Stomach (tissue), 9 donors: ENCODE data around the gene CYP27A1. TPM values are rescaled to one million over a fixed set of nuclear protein-coding genes. Genes with fewer than 3 reads are reported as not detected.

ENCODE experiments used
- DNase-seq, 2 donors: peaks; one replicate each; pipeline versions ENCODE4 v3.0.0 to v3.0.0-alpha.2; 2013 to 2019
- H3K27ac ChIP-seq, 5 donors: fragments of 200-600 bp in 4 of 5; sonication (generic) in 4 of 5; one replicate each; pipeline ENCODE4 v1.5.1; 2013 to 2019; ENCODE audit warnings: mild to moderate bottlenecking in 1 of 5, moderate library complexity in 1 of 5
- H3K27me3 ChIP-seq, 3 donors: fragments of 200-600 bp; sonication (generic); one replicate each; pipeline ENCODE4 v1.5.1; 2017 to 2019; ENCODE audit warnings: mixed run types in 1 of 3
- H3K36me3 ChIP-seq, 4 donors: fragments of 200-600 bp; sonication (generic); 1 replicate in 3 of 4; 2 replicates in 1 of 4; pipeline ENCODE4 v1.5.1; 2016 to 2019
- H3K4me1 ChIP-seq, 4 donors: fragments of 200-600 bp; sonication (generic); one replicate each; pipeline ENCODE4 v1.5.1; 2016 to 2019
- H3K4me3 ChIP-seq, 4 donors: fragments of 200-600 bp; sonication (generic) in 3 of 4; one replicate each; pipeline ENCODE4 v1.5.1; 2016 to 2019; ENCODE audit warnings: mild to moderate bottlenecking in 1 of 4
- H3K9me3 ChIP-seq, 4 donors: fragments of 200-600 bp; sonication (generic); one replicate each; pipeline ENCODE4 v1.5.1; 2016 to 2019
- EP300 ChIP-seq: sonication (generic); formaldehyde crosslinking; IDR thresholded peaks from one replicate; pipeline ENCODE4 v1.6.1; 2017; ENCODE audit warnings: antibody characterized with exemption
- POLR2A ChIP-seq, 4 donors: fragments of 450-650 bp; IDR thresholded peaks; one replicate each; pipeline ENCODE4 v1.6.1; 2016; ENCODE audit warnings: antibody characterized with exemption in 4 of 4, control low read depth in 2 of 4, mild to moderate bottlenecking in 1 of 4, moderate library complexity in 1 of 4
- POLR2AphosphoS5 ChIP-seq, 3 donors: sonication (generic); formaldehyde crosslinking; IDR thresholded peaks; one replicate each; pipeline ENCODE4 v1.6.1; 2016; ENCODE audit warnings: antibody characterized with exemption in 3 of 3
- WGBS, 5 donors: extraction: QIAGEN DNeasy Blood & Tissue Kit in 3 of 5; methylation state at CpG; one replicate each; pipeline versions ENCODE4 v1.1.5 to v1.1.7; 2013 to 2018; 5-methylcytosine and 5-hydroxymethylcytosine counted together
- intact Hi-C: fragments of 100-400 bp; cut with DNase I; formaldehyde crosslinking; loops from one replicate; pipeline ENCODE4 v1.15.1; 2023; ENCODE audit warnings: low total_unique reads
- polyA plus RNA-seq, 3 donors: library from polyadenylated mRNA; stranded (reverse); fragments of 200-250 nt; gene quantifications; one replicate each; pipeline ENCODE4 v1.2.3, GENCODE V29; 2013
- total RNA-seq, 5 donors: library from RNA; depleted of rRNA; stranded (reverse); fragments of >200 nt; gene quantifications; one replicate each; pipeline versions ENCODE4 v1.1.0 to v1.2.3, GENCODE V29; 2014 to 2016
- TF ChIP-seq, protein P1 (sequence below), 7 experiments: fragments of 450-650 bp in 4 of 7; fragments of 200-600 bp in 3 of 7; sonication (generic) in 3 of 7; IDR thresholded peaks; one replicate each; pipeline ENCODE4 v1.5.1; 2016 to 2019; ENCODE audit warnings: antibody characterized with exemption in 7 of 7, control low read depth in 2 of 7, mild to moderate bottlenecking in 1 of 7
- donor health status: healthy with polysubstance abuse.
- donor health status: Bipolar disorder and iron deficiency.
- donor health status: healthy.

Gene CYP27A1
- total and polyA plus RNA-seq, 8 donors: 4.4 to 546 (median 13.6) TPM

DNA sequence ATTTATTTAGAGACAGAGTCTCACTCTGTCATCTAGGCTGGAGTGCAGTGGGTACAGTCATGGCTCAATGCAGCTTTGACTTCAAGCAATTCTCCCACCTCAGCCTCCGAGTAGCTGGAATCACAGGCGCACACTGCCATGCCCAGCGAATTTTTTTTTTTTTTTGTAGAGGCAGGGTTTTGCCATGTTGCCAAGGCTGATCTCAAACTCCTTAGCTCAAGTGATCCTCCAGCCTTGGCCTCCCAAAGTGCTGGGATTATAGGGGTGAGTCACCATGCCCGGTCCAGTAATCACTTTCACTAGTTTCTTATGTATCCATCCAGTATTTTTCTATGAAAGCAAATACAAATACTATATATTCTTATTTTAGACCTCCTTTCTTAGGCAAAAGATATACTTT is 25.7 kb downstream of the CYP27A1 start:
- TF ChIP-seq POLR2A (IDR thresholded peaks at IDR 0.05) (no peak), POLR2AphosphoS5 (IDR thresholded peaks at IDR 0.05) (no peak), EP300 (no peak)
- TF ChIP-seq, protein P1, sequence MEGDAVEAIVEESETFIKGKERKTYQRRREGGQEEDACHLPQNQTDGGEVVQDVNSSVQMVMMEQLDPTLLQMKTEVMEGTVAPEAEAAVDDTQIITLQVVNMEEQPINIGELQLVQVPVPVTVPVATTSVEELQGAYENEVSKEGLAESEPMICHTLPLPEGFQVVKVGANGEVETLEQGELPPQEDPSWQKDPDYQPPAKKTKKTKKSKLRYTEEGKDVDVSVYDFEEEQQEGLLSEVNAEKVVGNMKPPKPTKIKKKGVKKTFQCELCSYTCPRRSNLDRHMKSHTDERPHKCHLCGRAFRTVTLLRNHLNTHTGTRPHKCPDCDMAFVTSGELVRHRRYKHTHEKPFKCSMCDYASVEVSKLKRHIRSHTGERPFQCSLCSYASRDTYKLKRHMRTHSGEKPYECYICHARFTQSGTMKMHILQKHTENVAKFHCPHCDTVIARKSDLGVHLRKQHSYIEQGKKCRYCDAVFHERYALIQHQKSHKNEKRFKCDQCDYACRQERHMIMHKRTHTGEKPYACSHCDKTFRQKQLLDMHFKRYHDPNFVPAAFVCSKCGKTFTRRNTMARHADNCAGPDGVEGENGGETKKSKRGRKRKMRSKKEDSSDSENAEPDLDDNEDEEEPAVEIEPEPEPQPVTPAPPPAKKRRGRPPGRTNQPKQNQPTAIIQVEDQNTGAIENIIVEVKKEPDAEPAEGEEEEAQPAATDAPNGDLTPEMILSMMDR (IDR thresholded peaks at IDR 0.05): no peak
- 81 to 92% (median 86%) methylated on average over 4 of the region's 4 CpGs for WGBS, 5 donors
- no peak for DNase-seq
- H3K27me3 ChIP-seq: no peaks in the 10 kb centered on the region
- peaks cover 0 to 7% (median 5%) of the 10 kb centered on the region in 4 donors for H3K36me3 ChIP-seq
- H3K27ac ChIP-seq: peak overlapping the region in 2 of 5 donors; percentile 64 to 66
- H3K4me3 ChIP-seq: no peak overlapping the region
- H3K4me1 ChIP-seq: peaks cover 0 to 13% (median 2%) of the 10 kb centered on the region in 4 donors
- no peaks in the 10 kb centered on the region for H3K9me3 ChIP-seq
- intact Hi-C loops: no loop called here

DNA sequence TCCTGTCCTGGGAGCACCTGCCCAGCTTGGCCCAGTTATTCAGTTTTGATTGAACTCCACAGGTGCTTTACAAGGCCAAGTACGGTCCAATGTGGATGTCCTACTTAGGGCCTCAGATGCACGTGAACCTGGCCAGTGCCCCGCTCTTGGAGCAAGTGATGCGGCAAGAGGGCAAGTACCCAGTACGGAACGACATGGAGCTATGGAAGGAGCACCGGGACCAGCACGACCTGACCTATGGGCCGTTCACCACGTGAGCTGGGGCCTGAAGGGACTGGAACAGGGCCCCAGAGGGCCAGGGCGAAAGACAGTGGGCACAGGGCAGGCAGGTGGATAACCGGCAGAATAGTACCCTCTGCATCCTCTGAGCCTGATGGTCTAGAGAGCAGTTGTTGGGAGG is 27.6 kb downstream of the CYP27A1 start:
- DNase-seq: no peak
- peaks cover 0 to 17% (median 0%) of the 10 kb centered on the region in 4 donors for H3K4me1 ChIP-seq
- 91 to 99% (median 96%) methylated on average over 11 to 12 of the region's 12 CpGs for WGBS, 5 donors
- TF ChIP-seq, protein P1 (IDR thresholded peaks at IDR 0.05): no peak
- no peak for TF ChIP-seq POLR2A (IDR thresholded peaks at IDR 0.05)
- TF ChIP-seq POLR2AphosphoS5 (IDR thresholded peaks at IDR 0.05): no peak
- no peak for TF ChIP-seq EP300
- H3K36me3 ChIP-seq: peaks cover 0 to 26% (median 23%) of the 10 kb centered on the region in 4 donors
- H3K9me3 ChIP-seq: no peaks in the 10 kb centered on the region
- no peaks in the 10 kb centered on the region for H3K27me3 ChIP-seq
- H3K27ac ChIP-seq: no peak overlapping the region
- H3K4me3 ChIP-seq: no peak overlapping the region
- intact Hi-C loops: no loop called here

DNA sequence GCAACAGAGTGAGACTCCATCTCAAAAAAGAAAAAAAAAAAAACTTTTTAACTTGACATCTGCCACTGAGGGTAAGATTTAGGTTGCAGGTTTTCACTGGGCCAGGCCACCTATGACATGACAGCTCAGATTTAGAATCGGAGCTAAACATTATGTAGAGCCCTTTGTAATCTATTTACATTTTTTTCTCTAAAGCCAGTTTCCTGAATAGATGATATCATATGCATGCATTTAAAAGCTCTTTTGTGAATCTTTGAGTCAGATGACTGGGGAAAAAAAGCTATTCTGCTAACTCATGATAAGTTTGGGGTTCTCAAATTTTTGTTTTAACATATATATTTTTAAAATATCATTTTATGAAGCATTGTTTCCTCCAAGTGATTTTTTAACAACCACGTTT is 28.3 kb downstream of the CYP27A1 start:
- Histone ChIP-seq H3K36me3 (peaks cover 0 to 34% (median 30%) of the 10 kb centered on the region in 4 donors), H3K27me3 (no peaks in the 10 kb centered on the region), H3K9me3 (no peaks in the 10 kb centered on the region), H3K4me1 (peaks cover 0 to 18% (median 0%) of the 10 kb centered on the region in 4 donors), H3K27ac (no peak overlapping the region), H3K4me3 (no peak overlapping the region)
- intact Hi-C loops: no loop called here
- TF ChIP-seq, protein P1 (IDR thresholded peaks at IDR 0.05): no peak
- no peak for TF ChIP-seq EP300
- TF ChIP-seq POLR2A (IDR thresholded peaks at IDR 0.05): no peak
- no peak for TF ChIP-seq POLR2AphosphoS5 (IDR thresholded peaks at IDR 0.05)
- DNase-seq: no peak
- 70 to 78% (median 71%) methylated on average over 2 of the region's 2 CpGs for WGBS, 5 donors

DNA sequence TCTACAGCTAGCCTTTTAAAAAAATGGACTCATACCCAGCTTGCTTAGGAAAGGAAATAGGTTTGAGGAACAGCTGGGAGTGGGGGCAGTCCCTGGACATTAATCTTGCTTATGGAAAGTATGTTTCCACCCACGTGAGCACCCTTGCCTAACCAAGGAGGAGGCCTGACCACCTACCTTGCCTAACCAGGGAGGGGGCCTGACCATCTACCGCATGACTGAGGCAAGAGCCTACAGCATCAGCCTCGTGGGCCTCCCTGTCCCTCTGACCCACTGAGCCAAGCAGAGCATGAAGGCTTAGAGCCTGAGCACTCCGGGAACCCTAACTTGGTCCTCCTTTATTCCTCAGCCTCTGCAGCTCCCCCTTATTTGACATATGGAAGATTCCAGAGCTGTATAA is 29.4 kb downstream of the CYP27A1 start:
- no peak for DNase-seq
- H3K27me3 ChIP-seq: no peaks in the 10 kb centered on the region
- H3K9me3 ChIP-seq: no peaks in the 10 kb centered on the region
- H3K27ac ChIP-seq: no peak overlapping the region
- H3K4me1 ChIP-seq: peaks cover 0 to 18% (median 0%) of the 10 kb centered on the region in 4 donors
- intact Hi-C loops: no loop called here
- no peak overlapping the region for H3K4me3 ChIP-seq
- peaks cover 0 to 45% (median 40%) of the 10 kb centered on the region in 4 donors for H3K36me3 ChIP-seq
- TF ChIP-seq EP300 (no peak), POLR2A (IDR thresholded peaks at IDR 0.05) (no peak), POLR2AphosphoS5 (IDR thresholded peaks at IDR 0.05) (no peak)
- TF ChIP-seq, protein P1 (IDR thresholded peaks at IDR 0.05): no peak
- WGBS, 5 donors: 53 to 80% (median 75%) methylated on average over 3 to 4 of the region's 4 CpGs
